SK-N-MC (cell line): ENCODE data around the gene HOXA2.

Source experiments
- EZH2 ChIP-seq: fragments of 200-600 bp; sonication (generic); IDR thresholded peaks from one replicate; pipeline ENCODE4 v1.6.1; 2017; ENCODE audit warnings: antibody characterized with exemption
- FOXP2 ChIP-seq: optimal IDR thresholded peaks from 2 replicates; pipeline ENCODE3; 2011; ENCODE audit warnings: mild to moderate bottlenecking, moderate library complexity; ENCODE audit not compliant: insufficient read depth; ENCODE audit errors: extremely low read length, control extremely low read depth
- POLR2AphosphoS5 ChIP-seq: IDR thresholded peaks from 2 replicates; pipeline ENCODE4 v1.6.1; 2012; ENCODE audit warnings: mild to moderate bottlenecking, low read depth, low read length, borderline replicate concordance

DNA sequence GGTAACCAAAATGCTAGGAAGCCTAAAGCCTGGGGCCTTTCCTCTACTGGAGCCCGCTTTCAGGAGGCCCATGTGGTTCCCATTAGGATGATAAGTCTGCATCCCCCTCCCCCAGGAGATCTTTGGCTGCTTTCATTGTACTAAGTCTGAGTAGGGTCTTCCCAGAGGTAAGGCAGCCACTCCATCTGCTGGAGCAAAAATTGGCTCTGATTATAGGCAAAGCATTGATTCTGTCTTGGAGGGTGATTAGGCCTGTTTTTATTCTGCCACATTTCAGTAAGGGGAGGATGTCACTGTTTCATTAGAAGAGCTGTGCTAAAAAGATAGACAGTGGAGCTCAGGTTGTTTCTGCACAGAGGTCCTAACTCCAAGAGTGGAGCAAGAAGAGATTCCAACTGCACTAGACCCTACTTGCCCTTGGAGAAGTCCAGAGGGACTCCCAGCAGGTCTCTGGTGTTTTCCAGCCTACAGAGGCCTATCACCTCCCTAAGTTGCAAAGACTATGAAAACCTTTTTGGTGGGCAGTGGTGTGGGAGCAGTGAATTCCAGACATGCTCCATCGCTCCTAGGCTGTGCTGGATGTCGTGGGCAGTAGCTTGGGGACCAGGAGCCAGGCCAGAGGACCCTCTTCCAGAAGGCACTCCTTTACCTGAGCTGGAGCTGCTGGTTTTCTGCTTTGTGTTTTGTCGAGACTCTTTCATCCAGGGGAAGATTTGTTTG lies 7.1 kb upstream of the HOXA2 start:
- no peak for TF ChIP-seq EZH2
- TF ChIP-seq POLR2AphosphoS5: no peak
- no peak for TF ChIP-seq FOXP2
